Myocyte (in vitro differentiated cells): ENCODE measurements around the gene CACNA2D2. TPM values are rescaled to one million over a fixed set of nuclear protein-coding genes. Genes with fewer than 3 reads are reported as not detected.

Experiments used
- DNase-seq: peaks from one replicate; pipeline ENCODE4 v3.0.0-alpha.2; 2012; ENCODE audit warnings: low read depth
- total RNA-seq: library from RNA; depleted of rRNA; stranded (reverse); fragments of >200 nt; gene quantifications from 2 replicates; pipeline ENCODE4 v1.2.3, GENCODE V29; 2014

CACNA2D2 gene
- total RNA-seq, 1 donor from 2014 or later = not detected

GRCh38 chr3:50433954-50434353 is 69.5 kb downstream of the CACNA2D2 start:
- no peak for DNase-seq

GRCh38 chr3:50430950-50431435 is 72.4 kb downstream of the CACNA2D2 start:
- no peak for DNase-seq

- no peak for DNase-seq
Observed at GRCh38 chr3:50430191-50430590, 73.2 kb downstream of the CACNA2D2 start.

GRCh38 chr3:50428007-50428633 is 75.3 kb downstream of the CACNA2D2 start:
- no peak for DNase-seq

GRCh38 chr3:50427217-50427616 is 76.2 kb downstream of the CACNA2D2 start:
- no peak for DNase-seq

- no peak for DNase-seq
Observed at GRCh38 chr3:50425911-50426310, 77.5 kb downstream of the CACNA2D2 start.

- DNase-seq = no peak
Observed at GRCh38 chr3:50423543-50423942, 79.9 kb downstream of the CACNA2D2 start.

- no peak for DNase-seq
Observed at GRCh38 chr3:50422153-50422552, 81.3 kb downstream of the CACNA2D2 start.

GRCh38 chr3:50419595-50420370 is 83.7 kb downstream of the CACNA2D2 start:
- DNase-seq = no peak

- DNase-seq = no peak
Observed at GRCh38 chr3:50418850-50419249, 84.6 kb downstream of the CACNA2D2 start.

GRCh38 chr3:50417637-50418033 is 85.8 kb downstream of the CACNA2D2 start:
- no peak for DNase-seq

GRCh38 chr3:50416736-50417636 is 86.4 kb downstream of the CACNA2D2 start:
- no peak for DNase-seq

GRCh38 chr3:50415816-50416215 is 87.6 kb downstream of the CACNA2D2 start:
- no peak for DNase-seq

- DNase-seq = no peak
Observed at GRCh38 chr3:50415061-50415460, 88.4 kb downstream of the CACNA2D2 start.

GRCh38 chr3:50414616-50415015 is 88.8 kb downstream of the CACNA2D2 start:
- no peak for DNase-seq

- no peak for DNase-seq
Observed at GRCh38 chr3:50412231-50412754, 91.1 kb downstream of the CACNA2D2 start.

GRCh38 chr3:50411229-50411628 is 92.2 kb downstream of the CACNA2D2 start:
- DNase-seq = no peak

GRCh38 chr3:50410608-50411139 is 92.8 kb downstream of the CACNA2D2 start:
- no peak for DNase-seq

- no peak for DNase-seq
Observed at GRCh38 chr3:50410185-50410584, 93.2 kb downstream of the CACNA2D2 start.

GRCh38 chr3:50408443-50408944 is 94.9 kb downstream of the CACNA2D2 start:
- DNase-seq = no peak

GRCh38 chr3:50406487-50406886 is 96.9 kb downstream of the CACNA2D2 start:
- DNase-seq = no peak
